Mesothelial cell of epicardium (in vitro differentiated cells): Measurements from ENCODE around the gene SUPT20HL2. TPM values are rescaled to one million over a fixed set of nuclear protein-coding genes. Genes with fewer than 3 reads are reported as not detected.

Experiments
- DNase-seq, 2 experiments: peaks; one replicate each; pipeline ENCODE4 v3.0.0; 2021; ENCODE audit warnings: low spot score in 2 of 2; ENCODE audit not compliant: unreplicated experiment in 2 of 2
- H3K27ac Mint-ChIP-seq: 2 replicates; pipeline ENCODE4 v1.8.0; 2021; ENCODE audit warnings: mixed read lengths
- H3K27me3 Mint-ChIP-seq: 2 replicates; pipeline ENCODE4 v1.8.0; 2021; ENCODE audit warnings: low read depth, mixed read lengths
- H3K36me3 Mint-ChIP-seq: 2 replicates; pipeline ENCODE4 v1.8.0; 2021; ENCODE audit warnings: mixed read lengths
- H3K4me1 Mint-ChIP-seq: 2 replicates; pipeline ENCODE4 v1.8.0; 2021; ENCODE audit warnings: mixed read lengths
- H3K4me3 Mint-ChIP-seq: 2 replicates; pipeline ENCODE4 v1.8.0; 2021; ENCODE audit warnings: mild to moderate bottlenecking, moderate library complexity, mixed read lengths
- H3K9me3 Mint-ChIP-seq: 2 replicates; pipeline ENCODE4 v1.8.0; 2021; ENCODE audit warnings: mixed read lengths
- CTCF ChIP-seq: fragments of 200-600 bp; sonication (generic); IDR thresholded peaks from one replicate; pipeline ENCODE4 v1.5.0; 2021; ENCODE audit warnings: antibody characterized with exemption; ENCODE audit not compliant: unreplicated experiment
- total RNA-seq: library from RNA; stranded (reverse); gene quantifications from 3 replicates; pipeline ENCODE4 v1.2.1, GENCODE V29; 2021

The SUPT20HL2 gene
- total RNA-seq, 1 donor from 2014 or later, result not detected

- Mint-ChIP-seq H3K4me1 (peaks cover 11% of the 10 kb centered on the region), H3K27ac (no peak overlapping the region), H3K36me3 (no peaks in the 10 kb centered on the region), H3K27me3 (peaks cover 13% of the 10 kb centered on the region), H3K9me3 (peaks cover 8% of the 10 kb centered on the region), H3K4me3 (no peak overlapping the region)
- DNase-seq, result no peak
- no peak for TF ChIP-seq CTCF
Measured at GRCh38 chrX:24334461-24334860, 20.6 kb upstream of the SUPT20HL2 start.

- Mint-ChIP-seq H3K4me3 (no peak overlapping the region), H3K36me3 (no peaks in the 10 kb centered on the region), H3K9me3 (peaks cover 8% of the 10 kb centered on the region), H3K27ac (no peak overlapping the region), H3K4me1 (peaks cover 11% of the 10 kb centered on the region), H3K27me3 (peaks cover 13% of the 10 kb centered on the region)
- no peak for TF ChIP-seq CTCF
- DNase-seq, result no peak
Measured at GRCh38 chrX:24333371-24333770, 19.5 kb upstream of the SUPT20HL2 start.

- no peak for TF ChIP-seq CTCF
- peaks cover 8% of the 10 kb centered on the region for H3K9me3 Mint-ChIP-seq
- no peak for DNase-seq
- H3K4me1 Mint-ChIP-seq, result peaks cover 11% of the 10 kb centered on the region
- peak overlapping the region; percentile 14 for H3K27ac Mint-ChIP-seq
- H3K36me3 Mint-ChIP-seq, result no peaks in the 10 kb centered on the region
- no peak overlapping the region for H3K4me3 Mint-ChIP-seq
- peaks cover 13% of the 10 kb centered on the region for H3K27me3 Mint-ChIP-seq
Measured at GRCh38 chrX:24332878-24333277, 19.0 kb upstream of the SUPT20HL2 start.

- Mint-ChIP-seq H3K36me3 (no peaks in the 10 kb centered on the region), H3K4me1 (no peaks in the 10 kb centered on the region), H3K9me3 (peaks cover 5% of the 10 kb centered on the region), H3K27ac (no peak overlapping the region), H3K27me3 (peaks cover 25% of the 10 kb centered on the region), H3K4me3 (no peak overlapping the region)
- no peak for DNase-seq
- TF ChIP-seq CTCF, result no peak
Measured at GRCh38 chrX:24325231-24325630, 11.4 kb upstream of the SUPT20HL2 start.

- H3K4me1 Mint-ChIP-seq, result peaks cover 6% of the 10 kb centered on the region
- H3K36me3 Mint-ChIP-seq, result no peaks in the 10 kb centered on the region
- H3K9me3 Mint-ChIP-seq, result peaks cover 5% of the 10 kb centered on the region
- TF ChIP-seq CTCF, result no peak
- no peak for DNase-seq
- H3K27ac Mint-ChIP-seq, result no peak overlapping the region
- H3K4me3 Mint-ChIP-seq, result no peak overlapping the region
- peaks cover 13% of the 10 kb centered on the region for H3K27me3 Mint-ChIP-seq
Measured at GRCh38 chrX:24321741-24322395, 8.0 kb upstream of the SUPT20HL2 start.

GRCh38 chrX:24317567-24317966, 3.7 kb upstream of the SUPT20HL2 start:
- Mint-ChIP-seq H3K27me3 (peaks cover 2% of the 10 kb centered on the region), H3K9me3 (no peaks in the 10 kb centered on the region), H3K27ac (no peak overlapping the region), H3K4me3 (no peak overlapping the region), H3K36me3 (no peaks in the 10 kb centered on the region), H3K4me1 (peaks cover 10% of the 10 kb centered on the region)
- no peak for TF ChIP-seq CTCF
- DNase-seq, result no peak
